ENCODE results near the gene VAMP5.

DNA sequence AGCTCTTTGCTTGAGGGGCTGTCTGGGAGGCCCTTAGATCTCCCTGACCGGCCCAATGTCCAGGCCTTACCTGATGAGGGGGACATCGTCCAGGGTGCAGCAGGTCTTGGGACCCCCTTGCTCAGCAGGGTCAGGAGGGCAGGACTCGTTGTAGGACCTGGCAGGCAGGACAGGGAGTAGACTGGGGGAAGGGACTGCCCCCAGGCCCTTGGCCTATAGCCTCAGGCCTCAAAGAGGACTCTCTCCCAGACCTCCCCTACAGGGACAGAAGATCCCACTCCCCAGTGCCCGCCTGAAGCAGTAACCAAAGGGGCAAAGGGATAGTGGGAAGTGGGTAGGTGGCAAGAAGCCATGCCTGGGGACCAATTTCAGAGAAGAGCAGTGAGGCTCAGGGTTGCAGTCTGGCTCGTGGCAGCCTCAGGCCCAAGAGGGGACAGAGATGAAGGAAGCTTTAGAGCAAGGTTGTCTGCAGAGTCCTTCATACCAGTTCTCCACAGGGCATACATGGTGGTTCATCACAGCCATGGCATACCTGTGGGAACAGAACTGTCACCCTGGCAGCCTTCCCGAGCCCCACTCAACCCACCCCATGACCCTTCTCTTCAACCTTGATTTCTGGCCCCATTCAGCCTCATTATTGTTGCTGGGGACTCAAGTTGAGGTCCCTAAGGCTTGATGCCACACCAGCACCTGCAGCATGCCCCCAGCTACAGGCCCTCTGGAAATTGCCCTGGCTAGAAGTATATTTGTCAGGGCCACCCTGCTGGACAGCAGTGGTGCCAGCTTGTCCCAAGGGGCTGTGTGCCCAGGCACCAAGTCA is 16.9 kb downstream of the VAMP5 start:
- TF ChIP-seq NFE2L1 (CRISPR knock-in tag; IDR thresholded peaks at IDR 0.05): no peak
- TF ChIP-seq CTCF (IDR thresholded peaks at IDR 0.05): no peak
- TF ChIP-seq, protein P1, sequence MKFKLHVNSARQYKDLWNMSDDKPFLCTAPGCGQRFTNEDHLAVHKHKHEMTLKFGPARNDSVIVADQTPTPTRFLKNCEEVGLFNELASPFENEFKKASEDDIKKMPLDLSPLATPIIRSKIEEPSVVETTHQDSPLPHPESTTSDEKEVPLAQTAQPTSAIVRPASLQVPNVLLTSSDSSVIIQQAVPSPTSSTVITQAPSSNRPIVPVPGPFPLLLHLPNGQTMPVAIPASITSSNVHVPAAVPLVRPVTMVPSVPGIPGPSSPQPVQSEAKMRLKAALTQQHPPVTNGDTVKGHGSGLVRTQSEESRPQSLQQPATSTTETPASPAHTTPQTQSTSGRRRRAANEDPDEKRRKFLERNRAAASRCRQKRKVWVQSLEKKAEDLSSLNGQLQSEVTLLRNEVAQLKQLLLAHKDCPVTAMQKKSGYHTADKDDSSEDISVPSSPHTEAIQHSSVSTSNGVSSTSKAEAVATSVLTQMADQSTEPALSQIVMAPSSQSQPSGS (CRISPR knock-in tag; IDR thresholded peaks at IDR 0.05; ENCODE audit: borderline replicate concordance, low read depth): no peak
- TF ChIP-seq, protein P2, sequence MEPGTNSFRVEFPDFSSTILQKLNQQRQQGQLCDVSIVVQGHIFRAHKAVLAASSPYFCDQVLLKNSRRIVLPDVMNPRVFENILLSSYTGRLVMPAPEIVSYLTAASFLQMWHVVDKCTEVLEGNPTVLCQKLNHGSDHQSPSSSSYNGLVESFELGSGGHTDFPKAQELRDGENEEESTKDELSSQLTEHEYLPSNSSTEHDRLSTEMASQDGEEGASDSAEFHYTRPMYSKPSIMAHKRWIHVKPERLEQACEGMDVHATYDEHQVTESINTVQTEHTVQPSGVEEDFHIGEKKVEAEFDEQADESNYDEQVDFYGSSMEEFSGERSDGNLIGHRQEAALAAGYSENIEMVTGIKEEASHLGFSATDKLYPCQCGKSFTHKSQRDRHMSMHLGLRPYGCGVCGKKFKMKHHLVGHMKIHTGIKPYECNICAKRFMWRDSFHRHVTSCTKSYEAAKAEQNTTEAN (CRISPR knock-in tag; IDR thresholded peaks at IDR 0.05): no peak
- TF ChIP-seq, protein P3, sequence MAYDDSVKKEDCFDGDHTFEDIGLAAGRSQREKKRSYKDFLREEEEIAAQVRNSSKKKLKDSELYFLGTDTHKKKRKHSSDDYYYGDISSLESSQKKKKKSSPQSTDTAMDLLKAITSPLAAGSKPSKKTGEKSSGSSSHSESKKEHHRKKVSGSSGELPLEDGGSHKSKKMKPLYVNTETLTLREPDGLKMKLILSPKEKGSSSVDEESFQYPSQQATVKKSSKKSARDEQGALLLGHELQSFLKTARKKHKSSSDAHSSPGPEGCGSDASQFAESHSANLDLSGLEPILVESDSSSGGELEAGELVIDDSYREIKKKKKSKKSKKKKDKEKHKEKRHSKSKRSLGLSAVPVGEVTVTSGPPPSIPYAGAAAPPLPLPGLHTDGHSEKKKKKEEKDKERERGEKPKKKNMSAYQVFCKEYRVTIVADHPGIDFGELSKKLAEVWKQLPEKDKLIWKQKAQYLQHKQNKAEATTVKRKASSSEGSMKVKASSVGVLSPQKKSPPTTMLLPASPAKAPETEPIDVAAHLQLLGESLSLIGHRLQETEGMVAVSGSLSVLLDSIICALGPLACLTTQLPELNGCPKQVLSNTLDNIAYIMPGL (CRISPR knock-in tag; IDR thresholded peaks at IDR 0.05): no peak
